Iris pigment epithelial cell (primary cell): ENCODE results near the gene TM9SF4.
A peak's percentile ranks its signal among the peaks of the same experiment; 100 is the strongest.
"Not testable (repeated sequence)": the region's sequence is repeated elsewhere in the genome, so short reads cannot be mapped to it uniquely, and the experiment has no call there.

Source experiments
- DNase-seq: peaks from one replicate; pipeline ENCODE4 v3.0.0-alpha.2; 2011; ENCODE audit warnings: low read depth

TM9SF4 gene

DNA sequence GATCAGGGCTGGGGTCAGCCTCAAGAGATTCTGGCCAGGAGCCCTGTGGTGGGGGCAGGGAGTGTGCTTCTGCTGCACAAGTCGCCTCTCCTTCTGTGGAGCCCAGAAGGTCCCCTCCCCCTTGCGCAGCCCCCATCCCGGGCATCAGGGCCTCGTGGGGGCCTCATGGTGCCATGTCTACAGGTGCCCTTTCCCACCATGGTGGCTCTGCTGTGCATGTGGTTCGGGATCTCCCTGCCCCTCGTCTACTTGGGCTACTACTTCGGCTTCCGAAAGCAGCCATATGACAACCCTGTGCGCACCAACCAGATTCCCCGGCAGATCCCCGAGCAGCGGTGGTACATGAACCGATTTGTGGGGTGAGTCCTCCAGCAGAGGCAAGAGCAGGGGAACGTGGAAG, 48.1 kb downstream of the TM9SF4 start:
- DNase-seq: no peak

DNA sequence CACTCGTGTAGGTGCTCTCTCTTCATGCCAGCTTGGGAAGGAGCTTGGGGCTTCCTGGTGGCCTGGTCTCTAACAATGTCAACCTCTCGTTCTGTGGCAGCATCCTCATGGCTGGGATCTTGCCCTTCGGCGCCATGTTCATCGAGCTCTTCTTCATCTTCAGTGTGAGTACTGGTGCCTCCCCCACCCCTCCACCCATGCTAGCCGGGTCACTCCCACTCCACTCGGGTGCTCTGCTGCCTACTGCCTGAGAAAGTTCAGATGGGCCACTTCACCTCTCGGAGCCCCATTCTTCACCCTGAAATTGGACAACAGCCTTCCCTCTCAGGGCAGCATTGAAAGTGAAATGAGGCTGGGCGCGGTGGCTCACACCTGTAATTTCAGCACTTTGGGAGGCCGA, 48.8 kb downstream of the TM9SF4 start:
- no peak for DNase-seq

DNA sequence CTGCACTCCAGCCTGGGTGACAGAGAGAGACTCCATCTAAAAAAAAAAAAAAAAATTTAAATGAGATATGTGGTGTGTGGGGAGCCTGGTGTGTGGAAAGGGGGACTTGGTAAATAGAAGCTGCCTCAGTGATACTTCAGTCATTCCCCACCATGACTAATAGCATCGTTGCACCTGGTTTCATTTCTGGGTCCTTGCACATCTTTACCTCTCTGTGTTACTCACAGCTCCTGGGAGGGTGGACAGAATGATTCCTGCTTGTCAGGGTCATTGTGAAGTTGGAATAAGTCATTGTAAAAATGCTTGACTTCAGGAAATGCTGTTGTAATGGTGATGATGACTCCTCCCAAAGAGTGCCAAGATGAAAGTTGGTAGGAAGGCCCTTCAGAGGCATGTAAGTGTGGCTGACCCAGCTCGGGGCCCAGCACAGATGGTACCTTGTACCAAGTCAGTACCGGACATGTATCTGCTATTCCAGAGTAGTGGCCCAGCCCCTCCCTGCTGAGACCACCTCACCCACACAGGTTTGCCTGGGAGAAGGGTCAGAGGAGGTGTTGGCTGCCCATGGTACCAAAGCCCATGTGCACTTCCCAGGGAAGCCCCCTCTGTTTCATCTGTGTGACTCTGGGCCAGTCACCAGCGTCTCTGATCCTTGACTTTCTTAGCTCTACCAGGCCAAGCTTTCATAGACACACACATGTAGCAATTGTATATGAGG, 49.6 kb downstream of the TM9SF4 start:
- DNase-seq: no peak

DNA sequence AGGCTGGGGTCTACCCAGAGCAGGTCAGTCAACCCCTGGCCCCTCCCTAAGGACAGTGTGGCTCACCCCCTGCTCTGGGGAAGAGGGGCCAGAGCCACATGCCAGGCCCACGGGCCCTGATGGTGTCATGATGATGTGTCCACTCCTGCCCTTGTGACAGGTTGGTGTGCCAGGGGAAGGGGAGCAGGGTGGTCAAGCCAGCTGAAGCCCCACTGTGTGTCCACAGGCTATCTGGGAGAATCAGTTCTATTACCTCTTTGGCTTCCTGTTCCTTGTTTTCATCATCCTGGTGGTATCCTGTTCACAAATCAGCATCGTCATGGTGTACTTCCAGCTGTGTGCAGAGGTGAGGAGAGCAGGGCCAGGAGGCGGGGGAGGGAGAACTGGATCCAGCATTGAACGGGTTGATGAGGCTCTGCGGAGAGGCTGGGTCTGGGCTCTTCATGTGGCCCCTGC, 50.3 kb downstream of the TM9SF4 start:
- DNase-seq: no peak

DNA sequence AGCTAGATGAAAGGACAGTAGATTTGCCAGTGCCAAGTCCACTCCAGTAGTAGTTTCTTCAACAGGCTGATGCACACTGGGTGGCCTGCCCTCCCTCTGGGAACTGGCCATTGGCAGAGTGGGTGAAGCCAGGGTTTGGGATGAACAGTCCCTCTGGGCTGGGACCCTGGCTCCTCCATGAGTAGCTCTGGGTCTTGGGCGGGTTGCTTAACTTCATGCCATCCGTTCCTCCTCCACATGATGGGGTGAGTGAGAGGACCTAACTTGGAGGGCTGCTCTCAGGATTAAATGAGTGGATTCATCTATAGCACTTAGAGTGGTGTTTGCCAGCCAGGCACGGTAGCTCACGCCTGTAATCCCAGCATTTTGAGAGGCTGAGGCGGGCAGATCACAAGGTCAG, 50.8 kb downstream of the TM9SF4 start:
- DNase-seq: no peak

DNA sequence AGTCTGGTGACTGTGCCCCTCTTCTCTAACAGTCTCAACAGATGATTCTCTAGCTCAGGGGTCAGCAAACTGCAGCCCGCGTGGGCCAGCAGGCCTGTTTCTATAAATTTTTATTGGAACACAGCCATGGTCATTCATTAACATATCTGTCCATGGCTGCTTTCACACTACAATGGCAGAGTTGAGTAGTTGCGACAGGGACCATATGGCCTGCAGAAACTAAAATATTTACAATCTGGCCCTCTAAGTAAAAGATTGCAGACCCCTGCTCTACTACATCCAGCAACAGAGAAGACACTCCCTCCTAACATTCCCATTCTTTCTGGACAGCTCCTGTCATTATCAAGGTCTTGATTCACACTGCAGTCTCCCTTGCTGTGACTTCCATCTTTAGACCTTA, 52.8 kb downstream of the TM9SF4 start:
- no peak for DNase-seq

DNA sequence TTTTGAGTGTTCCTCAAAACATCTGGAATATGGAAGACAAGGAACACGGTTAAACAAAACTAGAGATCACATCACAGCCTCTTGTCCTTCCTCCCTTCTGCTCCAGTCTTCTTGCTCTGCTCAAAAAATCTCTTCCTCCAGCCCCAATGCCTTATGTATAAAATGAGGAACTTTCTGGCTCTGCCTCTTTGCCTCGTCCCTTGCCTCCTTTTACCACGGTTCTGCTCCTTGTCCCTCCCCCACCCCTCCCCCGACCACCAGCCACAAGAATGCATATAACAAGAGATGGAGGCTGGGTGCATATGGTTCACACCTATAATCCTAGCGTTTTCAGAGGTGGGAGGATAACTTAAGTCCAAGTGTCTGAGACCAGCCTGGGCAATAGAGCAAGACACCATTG, 54.4 kb downstream of the TM9SF4 start:
- DNase-seq: no peak

DNA sequence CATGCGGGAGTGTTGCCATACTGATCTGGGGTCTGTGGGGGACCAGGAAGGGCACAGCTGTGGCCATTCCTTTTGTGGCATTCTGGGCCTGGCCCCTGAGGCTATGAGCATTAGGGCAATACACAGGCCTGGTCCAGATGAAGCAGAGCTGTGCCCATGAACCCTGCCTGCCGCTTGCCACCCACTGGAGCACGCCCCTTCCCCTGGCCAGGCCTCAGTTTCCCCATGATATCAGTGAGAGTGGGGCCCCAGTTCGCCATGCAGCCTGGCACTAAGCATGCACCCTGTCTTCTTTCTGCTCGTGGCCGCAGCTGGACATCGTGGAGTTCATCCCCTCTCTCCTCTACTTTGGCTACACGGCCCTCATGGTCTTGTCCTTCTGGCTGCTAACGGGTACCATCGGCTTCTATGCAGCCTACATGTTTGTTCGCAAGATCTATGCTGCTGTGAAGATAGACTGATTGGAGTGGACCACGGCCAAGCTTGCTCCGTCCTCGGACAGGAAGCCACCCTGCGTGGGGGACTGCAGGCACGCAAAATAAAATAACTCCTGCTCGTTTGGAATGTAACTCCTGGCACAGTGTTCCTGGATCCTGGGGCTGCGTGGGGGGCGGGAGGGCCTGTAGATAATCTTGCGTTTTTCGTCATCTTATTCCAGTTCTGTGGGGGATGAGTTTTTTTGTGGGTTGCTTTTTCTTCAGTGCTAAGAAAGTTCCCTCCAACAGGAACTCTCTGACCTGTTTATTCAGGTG, 55.6 kb downstream of the TM9SF4 start:
- DNase-seq: no peak

DNA sequence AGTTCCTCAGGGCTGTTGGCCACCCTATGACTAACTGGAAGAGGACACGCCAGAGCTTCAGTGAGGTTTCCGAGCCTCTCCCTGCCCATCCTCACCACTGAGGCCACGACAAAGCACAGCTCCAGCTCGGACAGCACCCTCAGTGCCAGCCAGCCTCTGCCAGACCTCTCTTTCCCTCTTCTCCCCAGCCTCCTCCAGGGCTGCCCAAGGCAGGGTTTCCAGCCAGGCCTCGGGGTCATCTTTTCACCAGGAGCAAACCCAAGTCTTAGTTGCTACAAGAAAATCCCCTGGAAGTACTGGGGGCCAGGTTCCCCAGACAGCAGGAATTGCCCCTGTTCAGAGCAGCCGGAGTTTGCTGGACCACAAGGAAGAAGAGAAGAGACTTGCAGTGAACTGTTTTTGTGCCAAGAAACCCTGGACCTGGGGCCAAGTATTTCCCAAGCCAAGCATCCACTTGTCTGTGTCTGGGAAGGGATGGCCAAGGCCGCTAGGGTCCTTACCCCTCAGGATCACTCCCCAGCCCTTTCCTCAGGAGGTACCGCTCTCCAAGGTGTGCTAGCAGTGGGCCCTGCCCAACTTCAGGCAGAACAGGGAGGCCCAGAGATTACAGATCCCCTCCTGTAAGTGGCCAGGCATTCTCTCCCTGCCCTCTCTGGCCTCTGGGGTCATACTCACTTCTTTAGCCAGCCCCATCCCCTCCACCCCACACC, 56.5 kb downstream of the TM9SF4 start:
- DNase-seq: no peak

DNA sequence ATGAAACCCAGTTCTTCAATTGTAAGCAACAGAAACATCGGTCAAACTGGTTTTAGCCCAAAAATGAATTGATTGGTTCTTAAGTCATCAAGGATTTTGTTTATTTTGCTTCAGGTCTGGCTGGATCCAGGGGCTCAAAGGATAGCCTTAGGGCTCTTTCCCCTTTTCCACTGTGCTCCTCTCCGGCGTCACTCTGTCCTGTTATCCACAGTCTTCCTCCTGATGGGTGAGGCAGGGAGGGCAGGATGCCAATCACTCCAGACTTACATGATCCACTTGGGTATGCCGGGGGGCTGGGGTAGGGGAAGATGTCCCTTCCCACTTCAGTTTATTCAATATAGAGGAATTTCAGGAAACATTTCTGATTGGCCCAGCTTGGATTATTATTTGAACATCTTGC, 58.0 kb downstream of the TM9SF4 start:
- DNase-seq: no peak

DNA sequence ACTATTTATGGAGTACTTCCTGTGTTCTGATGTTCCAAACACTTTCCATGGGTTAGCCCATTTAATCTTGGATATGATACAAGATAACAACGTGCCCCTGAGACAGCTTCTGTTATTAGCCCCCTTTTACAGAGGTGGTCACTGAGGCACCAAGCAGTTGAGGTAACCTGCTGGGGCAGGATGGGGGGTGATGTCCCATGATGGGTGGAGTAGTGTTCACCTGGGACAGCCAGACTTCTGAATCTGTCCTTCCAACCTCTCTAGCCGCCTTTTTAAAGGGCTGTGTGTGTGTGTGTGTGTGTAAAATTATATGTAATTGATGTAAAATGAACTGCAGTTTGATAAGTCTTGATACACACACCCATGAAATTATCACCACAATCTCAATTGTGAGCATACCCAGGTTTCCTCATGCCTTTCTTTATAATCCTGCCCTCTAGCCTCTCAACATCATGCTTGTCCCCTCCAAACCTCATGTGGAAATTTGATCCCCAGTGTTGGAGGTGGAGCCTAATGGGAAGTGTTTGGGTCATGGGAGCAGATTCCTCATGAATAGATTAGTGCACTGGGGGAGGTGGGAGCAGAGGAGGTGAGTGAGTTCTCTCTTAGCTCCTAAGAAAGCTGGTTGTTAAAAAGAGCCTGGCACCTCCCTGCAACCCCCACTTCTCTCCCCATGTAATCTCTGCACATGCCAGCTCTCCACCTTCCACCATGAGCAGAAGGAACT, 58.8 kb downstream of the TM9SF4 start:
- DNase-seq: peak; percentile 73

DNA sequence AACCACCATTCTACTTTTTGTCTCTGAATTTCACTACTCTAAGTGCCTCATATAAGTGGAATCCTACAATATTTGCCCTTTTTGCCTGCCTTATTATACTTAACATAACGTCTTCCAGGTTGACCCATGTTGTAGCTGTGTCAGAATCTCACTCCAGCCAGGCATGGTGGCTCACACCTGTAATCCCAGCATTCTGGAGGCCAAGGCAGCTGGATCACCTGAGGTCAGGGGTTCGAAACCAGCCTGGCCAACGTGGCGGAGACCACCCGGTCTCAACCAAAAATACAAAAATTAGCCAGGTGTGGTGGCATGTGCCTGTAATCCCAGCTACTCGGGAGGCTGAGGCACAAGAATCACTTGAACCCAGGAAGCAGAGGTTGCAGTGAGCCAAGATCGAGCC, 68.2 kb downstream of the TM9SF4 start:
- not testable (repeated sequence) for DNase-seq

DNA sequence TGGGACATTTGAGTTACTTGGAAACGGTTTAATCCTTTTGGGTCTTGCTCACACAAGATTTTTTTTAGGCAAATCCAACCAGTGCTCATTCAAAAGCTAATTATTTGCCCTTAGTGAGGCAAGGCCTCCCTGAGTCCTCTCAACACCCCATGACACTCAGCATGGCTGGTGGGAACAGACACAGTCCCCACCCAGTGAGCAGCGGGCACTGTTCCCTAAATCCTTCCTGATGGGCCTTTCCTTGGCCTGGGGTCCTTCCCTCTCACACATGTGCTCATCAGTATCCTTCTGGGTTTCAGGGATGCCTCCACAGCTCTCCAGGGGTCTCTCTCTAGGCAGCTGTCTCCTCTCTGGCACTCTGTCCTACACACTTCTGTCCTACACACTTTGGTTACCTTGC, 70.0 kb downstream of the TM9SF4 start:
- DNase-seq: no peak

DNA sequence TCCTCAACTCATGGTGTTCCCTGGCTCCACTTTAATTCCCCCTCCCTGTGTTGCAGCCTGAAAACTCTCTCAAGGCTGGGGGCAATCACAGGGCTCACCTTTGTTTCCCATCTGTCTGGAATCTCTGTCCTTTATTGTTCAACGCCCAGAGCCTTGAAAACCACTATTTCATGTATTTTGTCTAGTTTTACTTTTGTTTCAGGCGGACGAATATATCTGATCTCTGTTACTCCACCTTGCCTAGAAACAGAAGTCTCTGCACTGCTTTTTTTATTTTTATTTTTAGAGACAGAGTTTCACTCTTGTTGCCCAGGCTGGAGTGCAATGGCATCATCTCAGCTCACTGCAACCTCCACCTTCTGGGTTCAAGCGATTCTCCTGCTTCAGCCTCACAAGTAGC, 70.4 kb downstream of the TM9SF4 start:
- DNase-seq: no peak

DNA sequence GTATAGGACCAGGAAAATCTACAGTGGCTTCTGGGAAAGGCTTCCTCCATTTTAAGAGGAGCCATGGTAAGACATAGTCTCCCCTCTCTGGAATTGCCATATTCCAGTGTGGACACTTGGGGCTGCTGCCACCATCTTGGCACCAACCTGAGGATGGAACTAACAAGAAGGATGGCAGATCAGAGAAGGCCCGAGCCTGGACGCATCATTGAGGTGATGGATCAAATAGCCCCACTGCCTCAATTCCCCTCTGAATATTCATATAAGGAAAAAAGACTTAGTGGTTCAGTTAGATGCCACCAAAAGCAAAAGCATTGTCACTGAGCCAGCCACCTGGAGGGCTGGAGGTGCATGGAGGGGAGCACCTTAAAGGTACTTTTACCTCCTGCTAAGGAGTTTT, 72.1 kb downstream of the TM9SF4 start:
- DNase-seq: no peak

DNA sequence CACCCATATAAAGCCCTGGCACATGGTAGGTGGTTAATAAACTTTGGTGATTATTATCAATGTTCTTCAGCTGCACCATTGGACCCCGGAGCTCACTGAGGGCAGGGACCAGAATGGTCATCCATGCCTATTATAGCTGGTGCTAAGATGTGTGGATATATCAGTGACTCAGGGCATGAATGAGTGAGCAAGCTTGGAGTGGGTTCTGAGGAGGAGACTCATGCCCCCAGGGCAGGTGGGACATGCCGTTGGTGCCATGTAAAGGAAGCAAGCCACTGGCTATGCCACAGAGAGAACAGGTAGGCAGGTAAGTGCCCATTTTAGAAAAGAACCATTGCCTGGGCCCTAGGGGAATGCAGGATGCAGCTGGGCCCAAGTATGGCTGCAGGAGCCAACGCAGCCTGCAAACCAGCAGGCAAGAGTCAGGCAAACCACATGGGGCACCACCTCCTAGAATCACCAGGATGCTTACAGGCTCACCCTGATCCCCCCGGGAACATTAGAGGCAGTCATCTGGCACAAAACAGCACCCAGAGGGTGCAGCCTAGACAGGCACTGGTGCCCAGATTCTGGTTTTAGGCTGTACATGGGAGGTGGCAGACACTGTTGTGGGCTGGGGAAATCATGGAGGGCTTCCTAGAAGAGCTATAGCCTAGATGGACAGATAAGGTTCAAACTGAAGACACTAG, 74.6 kb downstream of the TM9SF4 start:
- DNase-seq: no peak

DNA sequence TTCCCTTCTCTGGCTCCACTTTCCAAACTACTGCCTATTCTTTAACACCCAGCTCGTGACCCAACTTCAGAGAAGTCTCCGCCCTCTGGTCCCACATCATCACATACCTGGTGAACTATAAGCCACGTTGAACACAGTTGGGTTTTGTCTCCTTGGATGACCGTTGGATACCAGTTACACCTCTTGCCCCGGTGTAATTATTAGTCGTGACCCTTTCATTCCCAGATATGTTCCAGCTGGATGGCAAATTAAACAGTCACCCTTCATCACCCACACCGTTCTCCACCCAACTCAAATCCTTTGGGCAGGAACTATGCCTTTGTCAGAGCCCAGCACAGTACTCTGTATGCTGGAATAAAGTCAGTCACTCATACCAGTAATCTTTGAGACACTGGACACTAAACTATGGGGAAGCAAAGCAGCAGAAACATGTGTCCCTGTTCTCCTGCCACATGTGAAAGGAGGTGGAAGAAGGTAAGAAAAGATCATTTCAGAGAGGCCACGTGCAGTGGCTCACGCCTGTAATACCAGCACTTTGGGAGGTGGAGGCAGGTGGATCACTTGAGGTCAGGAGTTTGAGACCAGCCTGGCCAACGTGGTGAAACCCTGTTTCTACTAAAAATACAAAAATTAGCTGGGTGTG, 75.6 kb downstream of the TM9SF4 start:
- DNase-seq: no peak

DNA sequence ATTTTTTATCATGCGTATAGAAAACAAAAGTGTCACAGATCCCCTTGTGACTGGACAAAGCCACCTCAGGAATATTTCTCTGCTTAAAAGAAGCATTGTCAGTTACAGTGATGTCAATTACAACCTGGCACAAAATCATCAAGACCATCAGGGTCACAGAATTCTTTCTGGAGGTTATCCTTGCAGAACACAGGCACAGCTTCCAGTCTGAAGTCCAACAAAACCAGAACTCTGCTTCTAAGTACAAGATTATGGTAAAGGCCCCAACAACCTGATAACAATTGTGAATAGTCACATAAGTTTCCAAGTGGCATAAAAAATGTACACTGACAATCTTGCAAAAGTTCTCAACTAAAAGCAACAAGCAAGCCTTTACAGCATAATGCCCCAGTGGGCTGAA, 77.0 kb downstream of the TM9SF4 start:
- no peak for DNase-seq

DNA sequence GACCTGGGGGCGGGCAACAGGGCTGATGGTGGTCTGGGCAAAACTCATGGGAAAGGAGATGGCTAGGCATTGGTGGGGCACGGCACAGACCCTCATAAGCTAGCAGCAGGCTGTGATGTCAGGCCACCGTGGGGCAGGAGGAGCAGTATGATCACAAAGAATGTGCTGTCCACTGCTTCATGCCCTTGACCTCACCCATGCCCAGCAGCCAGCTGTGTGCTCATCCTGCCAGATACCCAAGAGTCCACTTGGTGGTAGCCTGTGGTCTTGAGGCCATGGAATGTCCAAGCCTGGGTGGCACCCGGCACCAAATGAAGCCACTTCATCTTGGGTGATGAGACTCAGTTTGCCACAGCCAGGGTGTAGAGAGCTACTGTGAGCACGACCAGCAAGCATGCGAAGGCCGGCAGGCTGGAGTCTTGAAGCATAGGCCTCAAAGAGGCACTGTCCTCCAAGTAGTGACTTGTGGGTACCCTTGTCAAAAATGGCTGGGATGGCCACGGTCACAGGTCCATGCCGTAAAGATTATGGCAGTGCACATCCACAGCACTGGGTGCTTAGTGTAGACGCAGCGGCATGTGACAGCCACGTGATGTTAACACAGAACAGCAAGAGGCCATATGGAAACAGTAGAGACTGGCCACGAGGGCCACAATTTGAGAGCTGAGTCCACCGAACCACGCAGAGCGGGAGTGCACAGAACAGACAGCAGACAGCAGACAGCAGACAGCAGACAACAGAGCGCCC, 79.0 kb downstream of the TM9SF4 start:
- no peak for DNase-seq

DNA sequence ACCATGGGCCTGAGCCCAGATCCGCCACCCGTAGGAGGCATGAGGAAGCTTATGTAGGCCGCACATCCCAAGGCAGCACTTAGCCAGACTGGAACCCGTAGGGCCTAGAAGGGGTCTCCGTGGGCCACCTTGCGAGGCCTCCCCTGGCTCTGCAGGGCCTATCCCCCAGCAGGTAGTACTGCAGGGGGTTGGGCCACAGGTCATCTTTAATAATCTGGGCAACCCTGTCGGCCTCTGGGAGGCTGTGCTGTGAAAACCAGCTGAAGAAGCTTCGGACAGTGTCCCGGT, 79.6 kb downstream of the TM9SF4 start:
- DNase-seq: no peak
